ENCODE measurements around the gene SLC24A3.

Gene SLC24A3

GRCh38 chr20:19473922-19474286 is 261.5 kb downstream of the SLC24A3 start:
- no peak for DNase-seq

GRCh38 chr20:19478320-19478895 is 266.0 kb downstream of the SLC24A3 start:
- DNase-seq: no peak

GRCh38 chr20:19482726-19483125 is 270.3 kb downstream of the SLC24A3 start:
- DNase-seq: no peak

GRCh38 chr20:19483309-19483708 is 270.9 kb downstream of the SLC24A3 start:
- DNase-seq: no peak

GRCh38 chr20:19486446-19486845 is 274.0 kb downstream of the SLC24A3 start:
- DNase-seq: no peak

GRCh38 chr20:19487420-19487819 is 275.0 kb downstream of the SLC24A3 start:
- DNase-seq: no peak

GRCh38 chr20:19491241-19491640 is 278.8 kb downstream of the SLC24A3 start:
- no peak for DNase-seq

GRCh38 chr20:19492116-19492515 is 279.7 kb downstream of the SLC24A3 start:
- DNase-seq: no peak

- no peak for DNase-seq
Measured at GRCh38 chr20:19492687-19493336, 280.4 kb downstream of the SLC24A3 start.

- no peak for DNase-seq
Measured at GRCh38 chr20:19493794-19494495, 281.5 kb downstream of the SLC24A3 start.

- no peak for DNase-seq
Measured at GRCh38 chr20:19495905-19496703, 283.7 kb downstream of the SLC24A3 start.

- no peak for DNase-seq
Measured at GRCh38 chr20:19497064-19497463, 284.6 kb downstream of the SLC24A3 start.

GRCh38 chr20:19498756-19499155 is 286.3 kb downstream of the SLC24A3 start:
- DNase-seq: no peak

- DNase-seq: no peak
Measured at GRCh38 chr20:19501476-19502115, 289.2 kb downstream of the SLC24A3 start.

GRCh38 chr20:19502169-19502568 is 289.7 kb downstream of the SLC24A3 start:
- no peak for DNase-seq

- no peak for DNase-seq
Measured at GRCh38 chr20:19504251-19504650, 291.8 kb downstream of the SLC24A3 start.

- DNase-seq: no peak
Measured at GRCh38 chr20:19506021-19506420, 293.6 kb downstream of the SLC24A3 start.

- DNase-seq: no peak
Measured at GRCh38 chr20:19508449-19508848, 296.0 kb downstream of the SLC24A3 start.

GRCh38 chr20:19510611-19511010 is 298.2 kb downstream of the SLC24A3 start:
- no peak for DNase-seq

GRCh38 chr20:19511931-19512330 is 299.5 kb downstream of the SLC24A3 start:
- DNase-seq: no peak

- DNase-seq: no peak
Measured at GRCh38 chr20:19512886-19513677, 300.6 kb downstream of the SLC24A3 start.

- DNase-seq: no peak
Measured at GRCh38 chr20:19515074-19515473, 302.6 kb downstream of the SLC24A3 start.

Measured in suppressor macrophage treated with lipopolysaccharide for 4 hours (primary cell).